HPDE6-E6E7 (cell line): ENCODE data around the gene KRTCAP2.
"Not testable (repeated sequence)": the region's sequence is repeated elsewhere in the genome, so short reads cannot be mapped to it uniquely, and the experiment has no call there.

ENCODE experiments used
- DNase-seq: peaks from one replicate; pipeline ENCODE4 v3.0.0; 2011; ENCODE audit warnings: missing footprints; ENCODE audit errors: extremely low spot score

Gene KRTCAP2

DNA sequence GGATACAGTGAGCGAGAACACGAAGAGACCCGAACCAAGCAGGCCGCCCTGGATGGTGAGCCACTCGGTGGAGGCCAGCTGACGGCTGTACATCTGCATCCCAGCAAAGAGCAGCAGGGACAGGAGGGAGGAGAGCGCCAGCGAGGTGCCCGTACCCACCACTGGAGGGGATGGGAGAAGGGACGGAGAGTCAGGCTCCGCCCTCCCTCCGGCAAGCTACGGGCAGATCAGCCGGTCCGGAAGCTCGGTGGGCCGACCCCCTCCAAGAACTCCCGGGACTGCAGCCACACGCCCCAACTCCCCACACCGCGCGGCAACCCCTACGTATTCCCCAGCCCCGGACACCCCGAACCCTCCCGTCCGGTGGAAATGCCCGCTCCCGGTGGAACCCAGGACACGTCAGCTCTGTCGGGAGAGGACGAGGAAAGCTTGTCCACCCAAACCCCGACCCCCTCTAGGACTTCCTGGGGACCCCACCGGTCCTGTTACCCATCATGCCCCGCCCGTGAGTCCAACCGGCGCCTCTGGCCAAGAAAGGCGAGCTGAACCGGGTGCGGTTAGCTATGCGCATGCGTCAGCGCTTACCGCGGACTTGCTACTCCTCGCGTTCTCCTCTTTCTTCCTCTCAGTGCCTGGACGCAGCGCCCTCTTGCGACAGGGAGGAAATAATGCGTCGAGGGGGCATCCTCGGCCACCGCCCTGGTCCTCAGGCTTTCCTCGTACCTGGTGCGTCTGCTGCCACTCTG lies at the start of gene KRTCAP2:
KRTCAP2 (minus strand) TSS at position 573 of the 746 bp plus-strand sequence; CDS start at position 493, 80 bp downstream.
- DNase-seq, result peak; percentile 97

- DNase-seq, result not testable (repeated sequence)
Observed at GRCh38 chr1:155220211-155220965, 47.3 kb upstream of the KRTCAP2 start.

GRCh38 chr1:155219592-155220031 lies 46.5 kb upstream of the KRTCAP2 start:
- DNase-seq, result no peak

DNA sequence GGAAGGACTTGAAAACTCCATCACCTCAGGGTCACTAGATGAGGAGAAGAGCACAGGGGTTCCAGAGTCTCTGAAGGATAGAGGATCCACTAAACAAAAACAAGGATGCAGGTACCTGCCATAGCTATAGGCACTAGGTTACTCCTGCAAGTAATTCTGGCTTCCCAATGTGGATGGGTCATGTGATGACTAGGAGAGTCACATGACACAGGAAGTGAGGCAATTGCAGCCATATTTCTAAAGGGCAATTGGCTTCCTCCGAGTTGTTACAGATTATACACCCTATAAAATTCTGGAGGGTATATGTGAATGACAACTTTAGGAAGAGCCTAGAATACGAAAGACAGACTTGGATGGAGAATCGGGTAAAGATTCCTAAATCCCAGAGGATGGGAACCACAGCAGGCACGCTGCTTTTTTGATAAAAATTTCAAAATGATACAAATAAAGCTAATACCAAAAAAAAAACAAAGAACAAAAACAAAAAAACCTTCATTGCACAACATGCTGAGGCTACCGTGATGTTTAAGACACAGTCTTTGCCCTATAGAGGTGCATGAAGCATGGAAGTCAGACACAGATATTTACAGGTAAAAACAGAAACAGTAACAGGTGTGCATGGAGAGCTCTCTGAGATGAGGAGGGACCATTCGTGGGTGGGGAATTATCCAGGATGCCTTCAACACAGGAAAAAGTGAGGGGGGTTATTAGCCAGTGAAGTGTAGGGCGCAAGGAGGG lies 45.9 kb upstream of the KRTCAP2 start:
- no peak for DNase-seq

DNA sequence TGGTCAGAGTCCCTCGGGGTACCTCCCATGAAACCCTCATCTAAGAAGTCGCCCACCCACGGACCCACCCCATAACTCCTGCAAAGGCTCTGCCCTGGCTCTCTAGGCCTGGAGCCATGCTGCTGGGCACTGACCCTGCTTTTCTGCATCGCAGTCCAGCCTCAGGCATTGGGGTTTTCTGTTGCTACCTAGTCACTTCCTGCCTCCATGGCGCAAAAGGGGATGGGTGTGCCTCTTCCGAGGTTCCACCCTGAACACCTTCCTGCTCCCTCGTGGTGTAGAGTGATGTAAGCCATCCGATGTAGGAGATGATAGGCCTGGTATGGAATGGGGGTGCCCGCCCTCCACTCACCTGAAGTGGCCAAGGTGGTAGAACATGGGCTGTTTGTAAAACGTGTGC lies 41.6 kb upstream of the KRTCAP2 start:
- DNase-seq, result not testable (repeated sequence)

DNA sequence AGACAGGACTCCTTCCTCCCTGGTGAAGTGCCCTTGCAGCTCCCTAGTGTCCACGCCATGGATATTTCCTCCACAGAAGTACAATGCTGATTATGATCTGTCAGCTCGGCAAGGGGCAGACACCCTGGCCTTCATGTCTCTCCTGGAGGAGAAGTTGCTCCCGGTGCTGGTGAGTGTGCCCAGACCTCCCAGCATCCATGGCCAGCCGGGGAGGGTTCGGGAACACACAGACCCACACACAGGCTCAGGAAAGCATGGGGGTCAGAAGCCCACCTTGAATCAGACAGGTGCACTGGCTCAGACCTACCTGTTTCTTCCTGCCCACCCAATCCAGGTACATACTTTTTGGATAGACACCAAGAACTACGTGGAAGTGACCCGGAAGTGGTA lies 38.9 kb upstream of the KRTCAP2 start:
- not testable (repeated sequence) for DNase-seq

DNA sequence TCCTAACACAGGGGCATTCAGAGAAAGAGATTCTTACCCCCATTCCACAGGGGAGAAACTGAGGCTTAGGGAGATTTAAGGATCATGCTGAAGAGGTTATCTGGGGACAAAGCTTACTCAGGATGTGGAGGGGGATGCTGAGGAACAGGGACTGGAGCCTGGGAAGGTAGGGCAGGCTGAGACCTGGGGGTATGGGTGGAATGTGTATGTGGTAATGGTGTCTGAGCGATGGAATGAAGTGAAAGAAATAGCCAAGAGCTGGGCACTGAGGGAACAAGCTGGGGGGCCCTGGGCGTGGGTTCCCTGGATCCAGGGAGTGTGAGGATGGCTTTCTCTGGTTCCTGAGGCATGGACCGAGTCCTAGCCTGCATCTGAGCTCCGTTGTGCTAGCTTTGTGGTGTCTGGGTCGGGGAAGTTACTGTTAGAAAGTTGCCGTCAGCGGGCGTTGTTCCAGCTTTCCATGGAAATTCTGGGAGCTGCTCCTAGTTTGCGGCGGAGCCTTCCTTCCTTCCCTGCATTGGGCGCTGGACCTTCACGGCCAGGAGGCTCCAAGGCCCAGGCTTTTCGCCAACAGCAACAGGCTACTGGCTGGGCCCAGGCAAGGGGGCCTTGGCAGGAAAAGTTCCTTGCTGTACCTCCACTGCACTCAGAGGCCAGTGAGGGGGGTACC lies 38.4 kb upstream of the KRTCAP2 start:
- DNase-seq, result not testable (repeated sequence)

DNA sequence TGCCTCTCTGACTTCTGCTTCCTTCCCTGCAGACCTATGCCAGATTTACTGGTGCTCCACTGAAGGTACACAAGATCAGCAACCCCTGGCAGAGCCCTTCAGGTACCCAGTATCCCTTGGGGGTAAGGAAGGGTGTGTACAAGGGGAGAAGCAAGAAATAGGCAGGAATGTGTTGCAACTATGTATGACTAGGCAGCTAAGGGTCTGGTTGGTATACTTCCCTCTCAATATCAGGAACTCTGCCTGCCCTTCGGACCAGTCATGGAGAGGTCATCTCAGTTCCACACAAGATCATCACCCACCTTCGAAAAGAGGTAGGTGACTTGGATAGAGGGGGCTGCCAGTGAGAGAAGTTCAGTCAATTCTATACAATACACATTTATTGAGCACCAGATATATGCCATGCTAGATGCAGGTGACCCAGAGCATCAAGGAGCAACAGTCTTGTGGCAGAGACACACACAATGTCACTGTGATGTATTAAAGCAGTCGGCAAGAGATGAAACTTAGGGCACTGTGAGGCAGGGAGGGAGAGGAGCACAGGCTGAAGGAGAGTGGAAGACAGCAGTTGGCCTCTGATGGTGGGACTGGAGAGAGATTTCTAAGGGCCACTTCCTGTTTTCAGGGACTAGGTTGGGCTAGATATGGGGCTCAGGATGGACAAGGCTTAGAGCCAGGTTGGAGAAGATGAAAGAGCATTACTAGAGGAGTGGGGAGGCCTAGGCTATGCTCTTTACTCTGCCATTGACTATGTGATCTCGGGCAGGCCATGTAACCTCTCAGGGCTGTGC lies 37.4 kb upstream of the KRTCAP2 start:
- DNase-seq, result no peak

DNA sequence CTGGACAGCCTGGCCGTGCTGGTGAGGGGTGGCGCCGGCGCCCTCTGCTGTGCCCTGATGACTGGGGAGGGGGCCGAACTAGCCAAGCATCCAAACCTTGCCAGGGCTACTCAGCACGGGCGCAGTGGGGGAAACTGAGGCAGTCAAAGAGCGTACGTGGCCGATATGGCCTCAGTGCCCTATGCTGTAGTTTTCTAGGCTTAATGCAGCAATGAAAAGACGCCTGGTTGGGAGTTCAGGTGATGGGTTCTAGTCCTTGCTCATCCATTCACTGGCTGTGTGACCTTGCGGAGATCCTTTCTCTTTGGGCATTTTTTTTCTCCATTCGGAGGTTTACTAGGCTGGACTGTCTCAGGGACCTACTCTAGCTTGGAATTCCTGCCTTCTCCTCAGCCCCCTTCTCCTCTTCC lies 36.2 kb upstream of the KRTCAP2 start:
- no peak for DNase-seq

DNA sequence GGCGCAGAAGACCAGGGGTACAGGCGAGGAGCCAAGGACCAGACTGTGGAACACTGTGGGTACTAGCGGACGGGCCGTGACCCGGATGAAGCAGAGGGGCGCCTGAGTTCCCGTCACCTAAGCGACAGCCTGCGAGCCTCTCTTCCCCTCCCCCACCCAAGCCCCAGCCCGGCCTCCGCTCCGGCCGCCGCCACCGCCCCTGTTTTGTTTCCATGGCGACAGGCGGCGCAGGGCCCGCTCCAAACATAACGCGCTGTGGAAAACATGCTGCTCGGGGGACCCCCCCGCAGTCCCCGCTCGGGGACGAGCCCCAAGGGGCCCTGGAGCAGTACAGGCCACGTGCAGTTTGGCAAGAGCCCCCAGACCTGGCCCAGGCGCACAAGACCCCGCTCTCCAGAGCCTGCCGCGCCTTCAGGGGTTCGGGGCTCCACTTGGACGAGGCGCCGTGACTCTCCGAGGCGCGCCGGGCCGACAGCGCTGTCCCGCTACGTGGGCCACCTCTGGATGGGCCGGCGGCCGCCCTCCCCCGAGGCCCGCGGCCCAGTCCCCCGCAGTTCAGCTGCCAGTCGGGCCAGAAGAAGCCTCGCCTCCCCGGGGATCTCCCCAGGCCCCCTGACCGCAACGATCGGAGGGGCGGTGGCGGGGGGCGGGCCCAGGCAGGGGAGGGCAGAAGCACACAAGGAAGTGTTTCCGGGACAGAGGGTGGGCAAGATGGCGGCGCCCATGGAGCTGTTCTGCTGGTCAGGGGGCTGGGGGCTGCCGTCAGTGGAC lies 35.6 kb upstream of the KRTCAP2 start, which contains the start of gene MTX1:
MTX1 (plus strand) TSS at position 155 of the 771 bp plus-strand sequence; CDS start at position 265, 110 bp downstream.
- DNase-seq, result peak; percentile 66

DNA sequence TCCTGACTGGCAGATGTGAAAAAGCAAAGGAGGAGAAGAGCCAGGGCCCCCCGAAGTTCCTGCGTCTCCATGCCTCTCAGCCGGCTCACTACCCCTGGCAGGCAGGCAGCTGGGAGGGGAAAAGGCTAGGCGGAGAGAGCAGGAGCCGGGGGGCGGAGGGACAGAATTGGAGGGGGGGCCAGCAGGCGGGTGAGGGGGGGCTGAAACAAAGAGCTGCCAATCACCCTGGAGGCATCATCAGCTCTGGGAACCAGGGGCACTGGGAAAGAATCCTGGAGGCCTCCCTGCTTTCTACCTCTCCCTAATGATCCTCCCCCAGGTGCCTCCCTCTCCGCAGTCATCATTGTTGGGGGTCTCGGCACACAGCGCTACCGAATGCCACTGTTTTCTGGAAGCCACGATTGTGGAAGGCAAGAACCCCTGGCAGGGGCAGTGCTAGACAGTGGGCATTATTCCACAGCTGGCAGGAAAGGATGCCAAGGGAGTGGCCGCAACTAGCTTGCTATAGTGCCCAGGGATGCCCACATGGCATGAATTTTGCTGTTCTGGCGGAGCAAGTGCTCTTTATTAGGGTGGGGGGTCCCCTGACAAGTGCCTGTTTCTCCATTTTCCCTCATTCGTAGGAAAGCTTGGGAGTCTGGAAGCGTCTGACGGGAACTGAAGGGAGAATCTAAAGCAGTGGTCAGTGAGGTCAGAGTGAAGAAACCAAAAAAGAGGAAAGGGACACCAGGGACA lies 34.9 kb upstream of the KRTCAP2 start, which contains the start of gene THBS3:
THBS3 (minus strand) TSS at position 92 of the 735 bp plus-strand sequence; CDS start at position 71, 21 bp downstream.
- no peak for DNase-seq

DNA sequence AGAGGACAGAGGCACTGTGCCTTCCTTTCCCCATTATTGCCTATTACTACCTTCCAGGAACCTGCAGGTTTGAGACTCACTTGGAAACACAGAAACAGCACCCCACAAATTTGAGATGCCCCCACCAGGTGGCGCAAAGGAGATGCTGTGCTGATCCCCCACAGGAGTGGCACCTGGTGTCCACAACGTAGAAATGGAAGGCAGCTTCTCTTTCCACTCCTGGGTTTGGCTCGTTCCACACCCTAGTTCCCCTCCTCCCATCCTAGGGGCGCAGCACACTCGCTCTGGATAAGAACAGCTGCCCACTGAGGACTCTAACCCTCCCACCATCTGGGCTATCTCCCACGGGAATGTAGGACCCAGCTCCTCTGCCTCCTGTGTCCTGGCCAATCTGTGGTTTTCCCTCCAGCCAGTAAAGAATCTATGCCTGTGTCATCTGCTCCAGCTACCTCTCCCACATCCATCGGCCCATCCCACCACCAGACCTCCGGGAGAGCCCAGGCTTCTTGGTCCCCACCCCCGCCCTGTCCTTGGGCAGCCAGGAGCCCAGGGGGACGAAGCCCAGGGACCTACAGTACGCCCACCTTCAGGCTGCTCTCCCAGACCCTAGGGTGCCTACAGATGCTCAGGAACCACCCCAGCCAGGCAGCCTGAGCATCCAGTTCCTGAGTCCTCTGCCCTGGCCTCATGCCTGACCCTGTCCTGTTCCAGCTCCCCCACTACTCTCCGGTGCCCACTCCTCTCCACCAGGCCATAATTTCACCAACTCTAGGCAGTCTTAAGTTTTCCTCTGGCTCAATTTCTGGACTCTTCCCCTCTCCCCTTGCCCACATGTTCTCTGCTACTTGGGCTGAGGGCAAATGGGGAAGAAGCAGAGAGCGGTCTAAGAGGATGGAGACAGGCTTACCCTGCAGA lies 34.0 kb upstream of the KRTCAP2 start:
- peak; percentile 87 for DNase-seq

GRCh38 chr1:155205969-155206593 lies 33.0 kb upstream of the KRTCAP2 start:
- DNase-seq, result no peak

- DNase-seq, result no peak
Observed at GRCh38 chr1:155205035-155205434, 31.9 kb upstream of the KRTCAP2 start.

DNA sequence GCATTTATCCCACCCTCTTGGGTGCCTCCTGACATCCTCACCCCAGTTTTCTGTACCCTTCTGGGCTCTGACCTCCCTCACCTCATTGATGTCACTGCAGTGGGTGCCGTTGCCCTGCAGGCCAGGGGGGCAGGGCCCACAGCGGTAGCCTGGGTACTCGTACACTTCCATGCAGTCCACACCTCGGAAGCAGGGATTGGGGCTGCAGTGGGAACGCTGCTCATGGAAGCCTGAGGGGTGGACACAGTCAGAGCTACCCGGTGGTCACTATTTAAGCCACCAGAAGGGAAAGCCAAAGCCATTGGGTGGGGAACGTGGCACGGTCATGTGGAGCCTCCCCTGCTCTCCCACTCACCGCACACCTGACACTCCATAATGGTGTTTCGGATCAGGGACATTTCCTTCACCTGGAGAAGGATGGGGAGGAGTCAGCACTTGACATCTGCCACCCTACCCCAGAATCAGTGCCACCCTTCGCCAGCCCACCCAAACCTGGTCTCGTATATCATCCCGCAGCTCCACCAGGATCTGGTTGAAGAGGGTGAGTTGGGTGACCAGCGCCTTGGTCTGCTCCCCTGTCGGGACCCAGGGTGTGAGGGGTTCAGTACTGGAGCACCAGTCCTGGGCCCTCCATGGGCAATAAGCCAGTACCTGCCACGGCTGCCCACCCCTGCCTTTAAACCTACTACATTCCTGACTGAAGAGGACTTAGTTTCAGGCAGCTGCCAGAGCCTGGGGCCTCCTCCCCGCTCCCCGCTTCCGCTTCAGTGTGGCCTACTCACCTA lies 29.8 kb upstream of the KRTCAP2 start:
- DNase-seq, result no peak

DNA sequence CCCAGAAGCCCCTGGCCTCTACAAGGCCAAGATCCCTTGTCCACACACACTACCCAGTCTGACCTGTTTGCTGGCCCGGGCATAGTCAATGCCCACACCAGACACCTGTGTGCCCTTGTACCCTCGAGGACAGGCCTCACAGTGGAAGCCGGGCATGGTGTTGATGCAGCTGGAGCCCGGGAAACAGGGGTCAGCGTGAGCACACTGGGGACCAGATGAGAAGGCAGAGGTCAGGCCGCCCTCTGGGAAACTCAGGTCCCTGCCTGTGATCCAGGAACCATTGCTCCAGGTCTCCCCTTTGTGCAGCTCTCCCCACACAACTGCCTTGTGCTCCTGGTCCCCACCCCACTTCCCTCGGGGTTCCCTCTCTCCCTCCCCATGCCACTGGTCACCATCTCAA lies 29.1 kb upstream of the KRTCAP2 start:
- no peak for DNase-seq

- no peak for DNase-seq
Observed at GRCh38 chr1:155200920-155201319, 27.8 kb upstream of the KRTCAP2 start.
